ENCODE measurements around the gene ATAD5. TPM values are rescaled to one million over a fixed set of nuclear protein-coding genes. Genes with fewer than 3 reads are reported as not detected.

ATAD5 gene
- total RNA-seq, 1 experiment from 2014 or later = 26.0 TPM

DNA sequence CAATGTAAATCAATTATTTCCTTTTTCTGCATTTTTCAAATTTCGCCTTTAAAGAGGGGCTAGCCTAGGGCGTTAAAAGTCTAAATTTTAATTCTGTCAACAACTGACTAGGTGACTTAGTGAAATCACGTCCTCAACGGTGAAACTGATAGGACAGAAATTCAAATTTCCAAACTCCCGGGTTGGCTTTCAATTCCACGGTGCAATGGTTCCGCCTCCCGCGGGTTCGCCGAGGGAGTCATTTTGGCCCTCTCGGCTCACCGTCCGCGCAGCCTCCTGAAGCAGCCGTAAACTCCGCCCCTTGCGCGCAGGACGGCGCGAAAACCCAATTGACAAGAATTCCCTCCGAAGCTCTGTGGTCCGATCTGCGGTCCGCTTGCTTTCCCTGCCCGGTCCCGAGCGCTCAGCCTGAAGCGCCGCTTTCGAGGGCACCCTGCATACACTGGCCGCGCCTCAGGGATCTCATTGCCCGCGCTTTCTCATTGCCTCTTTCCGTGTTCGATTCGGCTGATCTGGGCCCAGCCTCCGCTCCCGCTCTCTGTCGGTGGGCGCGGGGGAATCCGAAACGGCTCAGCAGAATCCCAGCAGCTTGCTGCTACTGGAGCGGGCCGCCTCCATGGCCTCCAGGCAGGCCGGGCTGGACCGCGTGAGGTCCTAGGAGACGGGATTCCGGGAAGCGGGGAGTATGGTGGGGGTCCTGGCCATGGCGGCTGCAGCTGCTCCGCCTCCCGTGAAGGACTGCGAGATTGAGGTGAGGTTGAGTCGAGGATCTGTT is at the start of gene ATAD5 (continued):
- TF ChIP-seq TCF7 (CRISPR knock-in tag; IDR thresholded peaks at IDR 0.05; ENCODE audit: low read depth) (no peak), PRRX2 (CRISPR knock-in tag; IDR thresholded peaks at IDR 0.05) (no peak), CBFB (CRISPR knock-in tag; IDR thresholded peaks at IDR 0.05; ENCODE audit: low read depth) (peak; percentile 55; the same call in 1 of the 2 replicates), NFE2L1 (CRISPR knock-in tag; IDR thresholded peaks at IDR 0.05) (no peak; the same call in 1 of the 2 replicates), SMAD4 (CRISPR knock-in tag; IDR thresholded peaks at IDR 0.05) (no peak), NFATC4 (CRISPR knock-in tag; IDR thresholded peaks at IDR 0.05) (no peak), ETV6 (CRISPR knock-in tag; IDR thresholded peaks at IDR 0.05) (peak; percentile 73; the same call in 1 of the 2 replicates), ELF4 (CRISPR knock-in tag; IDR thresholded peaks at IDR 0.05; ENCODE audit: low read depth) (no peak), ZNF396 (CRISPR knock-in tag; IDR thresholded peaks at IDR 0.05; ENCODE audit: borderline replicate concordance) (no peak), ZBTB21 (CRISPR knock-in tag; IDR thresholded peaks at IDR 0.05; ENCODE audit: borderline replicate concordance) (no peak), ZNF317 (CRISPR knock-in tag; IDR thresholded peaks at IDR 0.05; ENCODE audit: borderline replicate concordance, low read depth) (no peak), GTF2I (CRISPR knock-in tag; conservative IDR thresholded peaks at IDR 0.05) (no peak)
- TF ChIP-seq, protein P1, sequence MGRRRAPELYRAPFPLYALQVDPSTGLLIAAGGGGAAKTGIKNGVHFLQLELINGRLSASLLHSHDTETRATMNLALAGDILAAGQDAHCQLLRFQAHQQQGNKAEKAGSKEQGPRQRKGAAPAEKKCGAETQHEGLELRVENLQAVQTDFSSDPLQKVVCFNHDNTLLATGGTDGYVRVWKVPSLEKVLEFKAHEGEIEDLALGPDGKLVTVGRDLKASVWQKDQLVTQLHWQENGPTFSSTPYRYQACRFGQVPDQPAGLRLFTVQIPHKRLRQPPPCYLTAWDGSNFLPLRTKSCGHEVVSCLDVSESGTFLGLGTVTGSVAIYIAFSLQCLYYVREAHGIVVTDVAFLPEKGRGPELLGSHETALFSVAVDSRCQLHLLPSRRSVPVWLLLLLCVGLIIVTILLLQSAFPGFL (CRISPR knock-in tag; IDR thresholded peaks at IDR 0.05; ENCODE audit: borderline replicate concordance) = no peak
- TF ChIP-seq, protein P2, sequence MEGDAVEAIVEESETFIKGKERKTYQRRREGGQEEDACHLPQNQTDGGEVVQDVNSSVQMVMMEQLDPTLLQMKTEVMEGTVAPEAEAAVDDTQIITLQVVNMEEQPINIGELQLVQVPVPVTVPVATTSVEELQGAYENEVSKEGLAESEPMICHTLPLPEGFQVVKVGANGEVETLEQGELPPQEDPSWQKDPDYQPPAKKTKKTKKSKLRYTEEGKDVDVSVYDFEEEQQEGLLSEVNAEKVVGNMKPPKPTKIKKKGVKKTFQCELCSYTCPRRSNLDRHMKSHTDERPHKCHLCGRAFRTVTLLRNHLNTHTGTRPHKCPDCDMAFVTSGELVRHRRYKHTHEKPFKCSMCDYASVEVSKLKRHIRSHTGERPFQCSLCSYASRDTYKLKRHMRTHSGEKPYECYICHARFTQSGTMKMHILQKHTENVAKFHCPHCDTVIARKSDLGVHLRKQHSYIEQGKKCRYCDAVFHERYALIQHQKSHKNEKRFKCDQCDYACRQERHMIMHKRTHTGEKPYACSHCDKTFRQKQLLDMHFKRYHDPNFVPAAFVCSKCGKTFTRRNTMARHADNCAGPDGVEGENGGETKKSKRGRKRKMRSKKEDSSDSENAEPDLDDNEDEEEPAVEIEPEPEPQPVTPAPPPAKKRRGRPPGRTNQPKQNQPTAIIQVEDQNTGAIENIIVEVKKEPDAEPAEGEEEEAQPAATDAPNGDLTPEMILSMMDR (IDR thresholded peaks at IDR 0.05) = no peak
- TF ChIP-seq, protein P3, sequence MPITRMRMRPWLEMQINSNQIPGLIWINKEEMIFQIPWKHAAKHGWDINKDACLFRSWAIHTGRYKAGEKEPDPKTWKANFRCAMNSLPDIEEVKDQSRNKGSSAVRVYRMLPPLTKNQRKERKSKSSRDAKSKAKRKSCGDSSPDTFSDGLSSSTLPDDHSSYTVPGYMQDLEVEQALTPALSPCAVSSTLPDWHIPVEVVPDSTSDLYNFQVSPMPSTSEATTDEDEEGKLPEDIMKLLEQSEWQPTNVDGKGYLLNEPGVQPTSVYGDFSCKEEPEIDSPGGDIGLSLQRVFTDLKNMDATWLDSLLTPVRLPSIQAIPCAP (CRISPR knock-in tag; IDR thresholded peaks at IDR 0.05) = no peak
- TF ChIP-seq, protein P4, sequence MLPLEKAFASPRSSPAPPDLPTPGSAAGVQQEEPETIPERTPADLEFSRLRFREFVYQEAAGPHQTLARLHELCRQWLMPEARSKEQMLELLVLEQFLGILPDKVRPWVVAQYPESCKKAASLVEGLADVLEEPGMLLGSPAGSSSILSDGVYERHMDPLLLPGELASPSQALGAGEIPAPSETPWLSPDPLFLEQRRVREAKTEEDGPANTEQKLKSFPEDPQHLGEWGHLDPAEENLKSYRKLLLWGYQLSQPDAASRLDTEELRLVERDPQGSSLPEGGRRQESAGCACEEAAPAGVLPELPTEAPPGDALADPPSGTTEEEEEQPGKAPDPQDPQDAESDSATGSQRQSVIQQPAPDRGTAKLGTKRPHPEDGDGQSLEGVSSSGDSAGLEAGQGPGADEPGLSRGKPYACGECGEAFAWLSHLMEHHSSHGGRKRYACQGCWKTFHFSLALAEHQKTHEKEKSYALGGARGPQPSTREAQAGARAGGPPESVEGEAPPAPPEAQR (CRISPR knock-in tag; IDR thresholded peaks at IDR 0.05) = no peak
- TF ChIP-seq, protein P5, sequence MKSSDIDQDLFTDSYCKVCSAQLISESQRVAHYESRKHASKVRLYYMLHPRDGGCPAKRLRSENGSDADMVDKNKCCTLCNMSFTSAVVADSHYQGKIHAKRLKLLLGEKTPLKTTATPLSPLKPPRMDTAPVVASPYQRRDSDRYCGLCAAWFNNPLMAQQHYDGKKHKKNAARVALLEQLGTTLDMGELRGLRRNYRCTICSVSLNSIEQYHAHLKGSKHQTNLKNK (CRISPR knock-in tag; IDR thresholded peaks at IDR 0.05) = no peak
- TF ChIP-seq, protein P6, sequence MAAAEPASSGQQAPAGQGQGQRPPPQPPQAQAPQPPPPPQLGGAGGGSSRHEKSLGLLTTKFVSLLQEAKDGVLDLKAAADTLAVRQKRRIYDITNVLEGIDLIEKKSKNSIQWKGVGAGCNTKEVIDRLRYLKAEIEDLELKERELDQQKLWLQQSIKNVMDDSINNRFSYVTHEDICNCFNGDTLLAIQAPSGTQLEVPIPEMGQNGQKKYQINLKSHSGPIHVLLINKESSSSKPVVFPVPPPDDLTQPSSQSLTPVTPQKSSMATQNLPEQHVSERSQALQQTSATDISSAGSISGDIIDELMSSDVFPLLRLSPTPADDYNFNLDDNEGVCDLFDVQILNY (CRISPR knock-in tag; IDR thresholded peaks at IDR 0.05) = peak; percentile 97

DNA sequence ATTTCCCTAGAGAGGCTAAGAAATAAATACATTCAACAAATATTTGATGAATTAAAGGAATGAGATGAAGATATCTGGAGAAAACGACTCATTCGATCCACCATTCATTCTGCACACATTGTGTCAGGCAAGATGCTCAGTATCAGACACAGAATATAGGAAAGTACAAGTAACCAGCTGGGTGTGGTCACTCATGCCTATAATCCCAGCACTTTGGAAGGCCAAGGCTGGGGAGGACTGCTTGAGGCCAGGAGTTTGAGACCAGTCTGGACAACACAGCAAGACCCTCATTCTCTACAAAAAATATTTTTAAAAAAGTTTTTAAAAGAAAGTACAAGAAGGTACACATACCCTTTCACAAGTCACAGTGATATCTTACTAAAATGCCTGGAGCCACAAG is 49.6 kb upstream of the ATAD5 start:
- Mint-ChIP-seq H3K9me3 (0 out of 2 replicates have a peak, but pooled peaks cover 4% of the 10 kb centered on the region), H3K36me3 (peaks cover 43% of the 10 kb centered on the region), H3K4me3 (no peak overlapping the region), H3K4me1 (no peaks in the 10 kb centered on the region), H3K27ac (no peak overlapping the region), H3K27me3 (ENCODE audit: low read depth) (no peaks in the 10 kb centered on the region)
- DNase-seq (ENCODE audit: low spot score) = no peak
- CTCF ChIA-PET = no interaction called here
- ATAC-seq = no peak
- POLR2A ChIA-PET = no interaction called here
- TF ChIP-seq ZNF121 (CRISPR knock-in tag; IDR thresholded peaks at IDR 0.05) = peak; percentile 84
- no peak for TF ChIP-seq SOX15 (CRISPR knock-in tag; IDR thresholded peaks at IDR 0.05)
